NCI-H1417 treated with DMSO at 0.1 percent for 48 hours (cell line): ENCODE results near the gene CALHM4.
"Not testable (repeated sequence)": the region's sequence is repeated elsewhere in the genome, so short reads cannot be mapped to it uniquely, and the experiment has no call there.

Experiments
- DNase-seq: peaks from one replicate; lab custom pipeline; 2025; lab: John Stamatoyannopoulos, UW

CALHM4 gene

DNA sequence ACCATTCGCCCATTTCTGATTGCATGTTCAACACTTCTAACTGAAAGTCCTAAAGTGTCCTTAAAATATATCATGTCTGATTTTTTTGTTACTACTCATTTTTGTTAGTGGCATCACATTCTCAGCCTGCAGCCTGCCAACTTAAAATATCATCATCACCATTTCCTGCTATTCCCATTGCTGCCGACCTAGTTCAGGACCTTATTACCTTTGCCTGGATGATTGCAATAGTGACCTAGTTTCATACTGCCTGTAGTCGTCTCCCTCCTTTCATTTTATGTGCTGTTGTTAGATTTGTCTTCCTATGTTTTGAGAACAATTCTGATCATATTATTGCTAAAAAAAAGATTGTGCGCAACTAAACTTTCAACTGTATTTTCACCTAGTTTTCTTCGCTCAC, 23.9 kb downstream of the CALHM4 start:
- DNase-seq, result no peak

DNA sequence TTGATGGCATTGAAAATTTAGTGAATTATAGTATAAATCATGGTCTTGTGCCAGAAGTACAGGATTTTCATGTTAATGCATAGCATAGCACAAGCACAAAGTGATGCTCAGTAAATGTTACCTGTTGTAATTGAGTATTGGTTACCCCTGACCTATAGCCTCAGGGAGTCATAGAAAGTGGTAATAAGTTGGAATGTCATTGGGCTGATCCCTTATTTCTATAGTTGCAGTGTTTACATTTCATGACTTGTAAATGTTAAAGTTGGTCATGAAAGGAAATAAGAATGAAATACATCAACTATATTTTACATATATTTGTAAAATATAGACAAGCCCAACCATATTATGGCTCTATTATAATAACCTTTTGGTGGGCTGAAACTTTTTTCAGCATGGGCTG, 24.8 kb downstream of the CALHM4 start:
- no peak for DNase-seq

DNA sequence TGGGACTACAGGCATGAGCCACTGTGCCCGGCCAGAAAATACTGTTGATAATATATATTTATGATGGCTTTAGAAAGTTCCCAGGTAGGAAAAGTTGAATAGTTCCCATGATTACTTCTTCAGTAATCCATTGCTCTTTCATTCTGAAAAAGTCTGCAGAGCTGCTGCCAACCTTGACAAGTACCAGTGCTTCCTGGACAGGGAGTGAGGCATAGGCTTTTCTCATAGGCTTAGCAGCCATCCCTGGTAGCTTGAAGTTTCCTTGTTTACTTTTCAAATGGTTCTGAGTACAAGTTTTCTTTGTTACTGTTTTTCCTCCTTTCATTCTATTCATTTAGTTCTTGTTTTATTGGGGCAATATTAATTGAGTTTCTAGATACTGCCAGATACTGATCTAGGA, 25.6 kb downstream of the CALHM4 start:
- DNase-seq, result no peak

DNA sequence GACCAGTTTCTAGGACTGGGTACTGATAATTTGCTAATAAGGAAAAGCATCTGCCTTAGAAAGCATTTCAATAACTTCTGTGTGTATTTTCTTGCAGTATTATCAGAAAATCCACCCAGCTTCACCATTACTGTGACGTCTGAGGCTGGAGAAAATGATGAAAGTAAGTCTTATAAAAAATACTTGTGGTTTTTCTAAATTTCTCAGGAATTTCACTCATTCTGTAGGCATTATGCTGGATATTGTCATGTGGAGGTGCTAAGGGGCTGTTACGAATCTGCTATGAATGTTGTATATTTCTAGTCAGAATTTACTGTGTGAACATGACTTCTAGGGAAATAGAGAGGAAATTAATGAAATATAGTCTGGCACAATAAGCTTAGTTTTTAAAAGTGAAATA, 26.6 kb downstream of the CALHM4 start:
- no peak for DNase-seq

DNA sequence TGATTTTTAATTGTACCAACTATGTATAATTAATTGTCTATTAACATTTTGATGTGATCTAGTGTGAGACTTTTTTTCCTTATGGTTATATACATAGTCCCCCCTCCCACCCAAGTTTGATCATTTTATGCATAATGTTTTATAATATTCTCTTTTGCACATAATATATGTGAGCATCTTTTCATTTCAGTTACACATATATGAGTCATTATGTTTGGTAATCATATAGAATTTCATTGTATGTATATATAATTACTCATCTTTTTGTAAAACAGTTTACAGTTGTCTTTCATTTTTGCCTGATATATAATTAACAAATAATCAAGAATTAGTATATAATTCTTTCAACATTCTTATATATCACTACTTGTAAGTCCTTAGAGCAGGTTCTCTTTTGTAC, 32.7 kb downstream of the CALHM4 start:
- no peak for DNase-seq

DNA sequence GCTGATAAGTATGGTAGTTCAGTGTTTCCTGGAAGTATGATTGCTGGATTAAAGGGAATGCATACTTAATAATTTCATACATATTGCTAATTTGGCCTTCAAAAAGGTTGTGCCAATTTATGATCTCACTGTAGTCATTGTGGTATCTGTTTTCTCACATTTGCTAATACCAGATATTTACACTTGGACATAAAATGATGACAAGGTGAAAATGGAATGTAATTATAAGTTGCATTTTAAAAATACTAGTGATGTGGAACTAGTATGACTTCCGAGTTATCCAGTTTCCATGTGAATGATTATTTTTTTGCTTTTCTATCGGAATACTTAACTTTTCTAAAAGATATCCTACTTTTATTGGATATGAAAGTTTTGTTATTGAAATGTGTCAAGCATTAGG, 33.2 kb downstream of the CALHM4 start:
- DNase-seq, result no peak

DNA sequence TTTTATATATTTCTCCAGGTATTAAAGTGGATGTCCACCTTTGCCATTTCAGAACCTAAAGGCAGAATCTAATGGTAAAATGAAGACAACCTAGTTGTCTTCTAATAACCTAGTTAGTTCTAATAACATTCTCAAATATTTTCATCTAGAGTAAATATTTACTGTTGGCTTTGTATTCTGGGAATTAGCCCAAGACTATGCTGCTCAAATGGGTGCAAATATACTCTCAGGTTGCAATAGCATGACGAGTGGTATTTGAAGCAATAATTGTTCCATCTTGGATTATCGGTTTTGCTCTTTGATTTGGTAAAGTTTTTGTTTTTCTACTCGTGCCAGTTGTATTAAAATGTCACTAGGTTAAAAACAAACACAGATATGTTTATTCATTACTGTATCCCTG, 41.7 kb downstream of the CALHM4 start:
- DNase-seq, result no peak

DNA sequence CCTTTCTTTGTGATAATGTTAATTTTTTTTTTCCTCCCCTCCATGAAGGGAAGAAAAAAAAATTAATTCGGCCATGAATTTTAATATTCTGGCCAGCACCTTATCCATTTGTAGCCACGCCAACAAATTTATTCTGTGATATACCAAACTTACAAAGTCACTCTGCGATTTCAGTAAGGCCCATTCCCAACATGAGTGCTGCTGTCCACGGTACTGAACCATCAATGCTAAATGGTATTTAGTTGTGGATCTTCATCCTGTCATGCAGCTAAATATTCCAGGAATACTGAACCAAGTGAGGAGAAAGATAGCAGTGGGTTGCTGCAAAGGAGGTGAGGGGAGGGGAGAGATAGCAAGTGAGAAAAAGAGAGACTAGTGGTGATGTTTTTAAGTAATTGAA, 43.3 kb downstream of the CALHM4 start:
- DNase-seq, result no peak

DNA sequence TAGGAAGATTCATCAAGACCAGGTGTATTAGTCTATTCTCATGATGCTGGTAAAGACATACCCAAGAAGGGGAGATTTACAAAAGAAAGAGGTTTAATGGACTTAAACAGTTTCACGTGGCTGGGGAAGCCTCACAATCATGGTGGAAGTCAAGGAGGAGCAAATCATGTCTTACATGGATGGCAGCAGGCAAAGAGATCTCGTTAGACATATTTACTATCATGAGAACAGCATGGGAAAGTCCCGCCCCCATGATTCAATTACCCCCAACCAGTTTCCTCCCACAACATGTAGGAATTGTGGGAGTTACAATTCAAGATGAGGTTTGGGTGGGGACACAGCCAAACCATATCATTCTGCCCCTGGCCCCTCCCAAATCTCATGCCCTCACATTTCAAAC, 50.4 kb downstream of the CALHM4 start:
- not testable (repeated sequence) for DNase-seq

DNA sequence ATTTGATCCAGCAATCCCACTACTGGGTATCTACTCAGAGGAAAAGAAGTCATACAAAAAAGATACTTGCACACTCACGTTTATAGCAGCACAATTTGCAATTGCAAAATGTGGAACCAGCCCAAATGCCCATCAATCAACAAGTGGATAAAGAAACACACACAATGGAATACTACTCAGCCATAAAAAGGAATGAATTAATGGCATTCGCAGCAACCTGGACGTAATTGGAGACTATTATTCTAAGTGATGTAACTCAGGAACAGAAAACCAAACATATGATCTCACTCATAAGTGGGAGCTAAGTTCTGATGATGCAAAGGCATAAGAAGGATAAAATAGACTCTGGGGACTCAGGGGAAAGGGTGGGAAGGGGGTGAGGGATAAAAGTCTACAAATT, 51.3 kb downstream of the CALHM4 start:
- DNase-seq, result not testable (repeated sequence)

DNA sequence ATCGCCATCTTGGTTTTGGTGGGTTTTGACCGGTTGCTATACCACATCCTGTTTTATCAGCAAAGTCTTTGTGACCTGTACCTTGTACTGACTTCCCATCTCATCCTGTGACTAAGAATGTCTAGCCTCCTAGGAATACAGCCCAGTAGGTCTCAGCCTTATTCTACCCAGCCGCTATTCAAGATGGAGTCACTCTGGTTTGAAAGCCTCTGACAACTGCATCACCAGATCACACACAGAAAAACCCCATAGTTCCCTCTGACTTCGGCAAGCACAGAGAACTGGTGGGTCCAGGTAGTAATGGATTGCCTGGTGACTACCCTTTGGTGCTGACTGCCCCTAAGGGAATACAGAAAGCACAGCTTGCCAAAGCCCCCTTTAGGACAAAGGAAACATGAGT, 52.4 kb downstream of the CALHM4 start:
- DNase-seq, result no peak
